ENCODE measurements around the gene SPATA24.
A peak's percentile ranks its signal among the peaks of the same experiment; 100 is the strongest.
"Not testable (repeated sequence)": the region's sequence is repeated elsewhere in the genome, so short reads cannot be mapped to it uniquely, and the experiment has no call there.

The SPATA24 gene

GRCh38 chr5:139394654-139395566 lies 9.0 kb downstream of the SPATA24 start, which contains the start of gene PROB1:
Gene PROB1 (minus strand): TSS chr5:139395104. CDS start chr5:139395081, 23 bp downstream.
- no peak for DNase-seq (ENCODE audit: low spot score)

GRCh38 chr5:139394123-139394653 lies 9.7 kb downstream of the SPATA24 start:
- DNase-seq (ENCODE audit: low spot score): no peak

DNA sequence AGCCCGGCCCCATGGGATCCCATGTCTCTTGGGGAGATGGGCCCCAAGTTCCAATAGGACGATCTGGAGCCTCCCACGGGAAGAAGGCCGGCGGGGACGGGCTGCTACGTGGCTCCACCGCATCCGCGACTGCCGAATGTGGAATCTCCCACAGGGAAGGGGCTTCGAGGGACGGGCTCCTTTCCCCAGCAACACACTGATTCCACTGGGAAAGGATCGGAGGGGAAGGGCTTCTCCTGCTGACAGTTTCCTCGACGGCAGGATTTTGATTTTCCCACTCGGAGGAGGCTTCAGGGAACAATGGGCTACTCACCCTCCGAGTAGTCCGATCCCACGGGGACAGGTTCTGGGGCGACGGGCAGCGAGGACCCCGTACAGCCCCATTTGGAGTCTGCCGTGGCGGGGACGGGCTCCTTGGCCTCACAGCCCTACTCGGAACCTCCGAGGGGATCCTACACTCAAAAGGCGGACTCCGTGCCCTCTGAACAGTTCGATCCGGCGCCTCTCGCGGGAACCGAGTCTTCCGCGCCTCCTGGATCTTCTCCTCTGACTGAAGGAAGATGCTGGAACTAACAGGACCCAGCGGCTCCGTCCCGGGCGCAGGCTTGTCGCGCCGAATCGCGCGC lies 10.3 kb downstream of the SPATA24 start:
- DNase-seq (ENCODE audit: low spot score): no peak

GRCh38 chr5:139392678-139393496 lies 11.0 kb downstream of the SPATA24 start:
- DNase-seq (ENCODE audit: low spot score): peak; percentile 80

GRCh38 chr5:139392324-139392677 lies 11.6 kb downstream of the SPATA24 start:
- no peak for DNase-seq (ENCODE audit: low spot score)

DNA sequence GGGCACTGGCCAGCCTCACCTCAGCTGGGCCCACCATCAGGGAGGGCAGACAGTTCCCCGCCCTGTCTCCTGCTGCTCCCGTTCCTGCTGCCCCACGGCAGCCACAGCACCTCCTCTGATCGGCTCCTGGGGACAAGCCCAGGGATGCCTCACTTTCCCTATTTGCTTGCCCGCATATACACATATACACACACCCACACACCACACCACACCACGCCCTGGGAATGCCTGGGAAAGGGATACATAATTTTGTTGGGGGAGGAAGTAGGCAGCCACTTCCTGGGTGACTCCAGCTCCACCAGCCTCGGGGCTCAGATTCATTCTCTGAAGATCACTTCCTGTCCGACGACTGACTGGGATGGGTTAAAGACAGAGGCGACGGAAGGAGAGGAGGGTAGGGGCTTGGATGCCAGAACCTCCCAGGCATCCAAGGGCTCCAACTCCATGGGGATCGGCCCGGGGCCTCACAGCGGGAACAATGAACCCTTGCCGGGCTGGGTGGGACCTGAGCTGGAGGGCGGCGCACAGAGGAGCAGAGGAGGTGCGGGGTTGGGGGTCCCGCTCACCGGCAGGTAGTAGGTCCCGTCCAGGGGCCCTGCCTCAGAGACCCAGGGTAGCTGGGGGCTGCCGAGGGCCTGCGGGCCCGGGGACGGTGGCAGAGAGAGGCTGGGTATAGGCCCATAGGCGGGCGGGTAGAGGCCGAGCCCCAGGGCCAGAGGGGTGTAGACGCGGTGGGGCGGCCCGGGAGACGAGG lies 12.1 kb downstream of the SPATA24 start:
- peak; percentile 89 for DNase-seq (ENCODE audit: low spot score)

GRCh38 chr5:139390639-139391569 lies 13.0 kb downstream of the SPATA24 start:
- no peak for DNase-seq (ENCODE audit: low spot score)

DNA sequence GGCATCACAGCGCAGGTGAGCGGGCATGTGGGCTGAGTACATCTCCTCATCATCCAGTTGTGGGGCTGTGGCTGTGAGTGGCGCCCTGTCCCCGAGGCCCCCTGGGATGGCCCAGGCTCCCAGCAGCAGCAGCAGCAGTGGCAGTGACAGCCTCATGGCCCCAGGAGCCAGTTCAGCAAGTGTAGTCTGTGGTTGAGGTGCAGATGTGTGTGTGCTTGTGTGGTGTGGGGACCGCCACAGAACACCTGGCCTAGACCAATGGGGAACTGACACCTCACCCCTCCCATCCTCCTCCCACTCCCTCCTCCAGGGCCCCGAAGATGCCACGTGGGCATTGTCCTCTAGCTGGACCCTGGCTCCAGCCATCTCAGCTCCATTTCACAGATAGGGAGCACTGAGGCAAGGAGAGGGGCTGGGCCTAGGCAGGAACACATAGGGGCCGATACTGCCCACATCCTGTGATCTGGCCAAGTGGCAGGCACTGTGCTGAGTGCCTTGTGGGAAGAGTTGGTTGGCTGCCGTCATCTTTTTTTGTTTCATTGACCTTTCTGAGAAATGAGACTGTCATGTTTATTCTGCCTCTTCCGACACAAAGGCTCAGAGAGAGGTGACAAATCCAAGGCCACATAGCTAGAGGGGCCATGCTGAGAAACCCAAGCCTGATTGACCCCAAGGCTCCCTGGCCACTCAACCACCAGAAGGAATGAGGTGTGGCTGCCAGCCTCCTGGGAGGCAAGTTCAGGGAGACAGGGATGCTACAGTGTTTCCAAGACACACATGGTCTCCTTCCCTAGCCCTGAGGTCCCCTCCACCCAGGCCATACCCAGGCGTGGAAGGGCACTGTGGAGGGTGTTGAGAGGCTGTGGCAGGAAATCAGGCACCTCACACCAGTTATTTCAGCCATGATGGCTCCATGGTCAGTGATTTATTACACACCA lies 13.9 kb downstream of the SPATA24 start, which contains the start of gene MZB1:
Gene MZB1, minus strand, starts transcription at position 213 of the 938 bp plus-strand sequence. Its CDS starts 57 bp downstream, at position 156.
- DNase-seq (ENCODE audit: low spot score): no peak

- no peak for DNase-seq (ENCODE audit: low spot score)
These were observed 15.6 kb downstream of the SPATA24 start for GRCh38 chr5:139388198-139388821.

DNA sequence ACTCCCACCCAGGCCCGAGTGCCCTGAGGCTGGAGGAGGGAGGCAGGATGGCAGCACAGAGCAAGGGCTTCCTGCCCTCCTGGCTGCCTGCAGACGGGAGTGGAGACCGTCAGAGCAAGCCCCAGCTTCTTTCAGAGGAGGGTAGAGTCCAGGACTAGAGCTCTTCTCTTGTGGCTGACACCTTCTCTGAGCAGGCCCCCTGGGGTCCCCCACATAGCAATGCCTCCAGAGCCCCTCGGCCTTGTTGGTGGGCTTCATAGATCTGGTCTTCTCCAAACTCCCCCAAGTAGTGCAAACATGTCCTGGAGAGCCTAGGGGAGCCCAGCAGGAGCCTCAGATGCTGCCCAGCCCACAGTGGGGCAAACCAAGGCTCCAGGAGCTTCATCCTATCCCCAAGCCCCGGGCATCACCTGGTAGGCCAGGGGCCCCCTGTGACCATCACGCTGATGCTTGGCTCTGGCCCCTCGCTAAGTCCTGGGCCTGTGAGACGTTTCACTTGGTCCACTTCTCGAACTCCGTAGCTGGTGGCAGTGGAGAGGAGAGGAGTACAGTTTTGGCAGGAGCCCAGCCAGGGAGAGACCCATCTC lies 16.2 kb downstream of the SPATA24 start:
- DNase-seq (ENCODE audit: low spot score): no peak

- not testable (repeated sequence) for DNase-seq (ENCODE audit: low spot score)
These were observed 16.9 kb downstream of the SPATA24 start for GRCh38 chr5:139386956-139387355.

- DNase-seq (ENCODE audit: low spot score): no peak
These were observed 17.8 kb downstream of the SPATA24 start for GRCh38 chr5:139386050-139386438.

GRCh38 chr5:139385061-139386049 lies 18.5 kb downstream of the SPATA24 start:
- DNase-seq (ENCODE audit: low spot score): no peak

GRCh38 chr5:139384591-139385051 lies 19.3 kb downstream of the SPATA24 start:
- DNase-seq (ENCODE audit: low spot score): no peak

DNA sequence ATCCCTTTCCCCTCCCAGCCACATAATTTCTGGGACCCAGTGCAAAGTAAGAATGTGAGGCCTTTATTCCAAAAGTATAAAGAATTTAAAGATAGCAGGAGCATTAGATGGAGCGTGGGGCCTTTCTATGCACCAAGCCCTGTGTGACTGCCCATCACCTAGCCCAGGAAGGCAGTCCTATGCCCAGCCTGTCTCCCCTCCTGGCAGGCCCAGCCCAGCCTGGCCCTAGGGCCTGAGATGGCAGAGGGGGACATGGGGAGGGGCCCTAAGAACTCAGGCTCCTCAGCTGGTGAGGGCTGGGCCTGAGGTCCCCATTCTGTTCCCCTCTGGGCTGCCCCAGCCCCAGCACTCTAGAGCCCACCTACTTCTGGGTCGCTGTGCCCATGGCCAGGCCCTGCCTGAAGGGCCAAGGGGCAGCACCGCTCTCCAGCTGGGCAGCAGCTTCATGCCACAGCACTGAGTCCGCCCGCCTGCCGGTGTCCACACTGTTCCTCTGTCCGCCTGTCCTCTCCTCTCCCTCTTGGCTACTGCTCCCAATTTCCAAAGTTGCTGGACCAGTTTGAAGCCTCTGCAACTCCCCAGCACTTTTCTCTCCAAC lies 19.8 kb downstream of the SPATA24 start:
- DNase-seq (ENCODE audit: low spot score): no peak

DNA sequence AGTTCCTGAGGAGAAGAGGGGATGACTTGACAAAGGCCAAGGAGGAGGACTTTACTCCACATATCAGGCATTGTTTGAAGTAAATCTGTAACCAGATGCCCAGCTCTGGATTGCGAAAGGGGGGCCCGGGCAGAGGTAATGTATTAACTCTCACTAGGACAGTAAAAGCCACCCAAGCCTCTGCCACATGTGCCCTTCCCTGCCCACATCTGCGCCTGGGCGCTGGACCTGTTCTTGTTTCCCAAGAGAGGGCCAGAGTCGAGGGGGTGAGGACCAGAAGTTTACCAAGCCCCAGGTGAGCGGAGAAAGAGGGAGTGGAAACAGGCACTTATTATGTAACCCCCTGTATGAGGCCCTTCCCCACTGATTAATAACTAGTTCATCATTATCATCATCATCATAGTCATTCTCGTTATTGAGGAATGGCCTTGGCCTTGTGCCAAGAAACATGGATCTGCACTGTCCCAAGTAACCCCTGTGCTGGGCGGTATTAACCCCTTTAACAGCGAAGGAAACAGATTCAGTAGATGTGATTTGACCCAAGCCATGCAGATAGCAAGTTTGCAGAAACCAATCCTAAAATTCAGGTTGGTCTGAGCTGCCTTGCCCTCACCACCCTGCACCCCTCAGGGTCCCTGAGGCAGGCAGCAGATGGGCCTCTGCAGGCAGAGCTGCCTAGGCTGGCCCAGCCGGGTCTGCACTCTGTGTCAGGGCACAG lies 20.5 kb downstream of the SPATA24 start, which contains the start of gene SLC23A1:
Gene SLC23A1, minus strand, starts transcription at position 23 of the 718 bp plus-strand sequence. CDS start 44 bp downstream, outside the sequence.
- DNase-seq (ENCODE audit: low spot score): no peak
